GM12874 (cell line): Measurements from ENCODE around the gene TMEM131.
A peak's percentile ranks its signal among the peaks of the same experiment; 100 is the strongest.

ENCODE experiments used
- TF ChIP-seq, protein P1 (sequence below): IDR thresholded peaks from 2 replicates; pipeline ENCODE4 v1.5.1; 2011; ENCODE audit warnings: low read depth, mild to moderate bottlenecking, control low read depth, low read length, moderate library complexity; ENCODE audit not compliant: insufficient read depth

Gene TMEM131

DNA sequence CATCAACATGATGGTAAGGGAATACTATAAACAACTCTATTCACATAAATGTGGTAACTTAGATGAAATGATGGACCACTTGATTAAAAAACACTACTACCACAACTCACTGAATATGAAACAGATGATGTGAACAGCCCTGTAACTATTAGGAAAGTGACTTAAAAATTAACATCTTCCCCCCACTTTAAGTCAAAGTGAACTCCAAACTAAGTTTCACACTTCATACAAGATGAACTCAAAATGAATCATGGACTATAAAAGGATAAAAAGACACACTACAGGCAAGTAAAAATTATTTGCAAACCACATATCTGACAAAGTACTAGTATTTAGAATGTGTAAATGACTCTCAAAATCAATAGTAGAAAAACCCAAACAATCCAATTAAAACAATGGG lies 210.8 kb downstream of the TMEM131 start:
- TF ChIP-seq, protein P1, sequence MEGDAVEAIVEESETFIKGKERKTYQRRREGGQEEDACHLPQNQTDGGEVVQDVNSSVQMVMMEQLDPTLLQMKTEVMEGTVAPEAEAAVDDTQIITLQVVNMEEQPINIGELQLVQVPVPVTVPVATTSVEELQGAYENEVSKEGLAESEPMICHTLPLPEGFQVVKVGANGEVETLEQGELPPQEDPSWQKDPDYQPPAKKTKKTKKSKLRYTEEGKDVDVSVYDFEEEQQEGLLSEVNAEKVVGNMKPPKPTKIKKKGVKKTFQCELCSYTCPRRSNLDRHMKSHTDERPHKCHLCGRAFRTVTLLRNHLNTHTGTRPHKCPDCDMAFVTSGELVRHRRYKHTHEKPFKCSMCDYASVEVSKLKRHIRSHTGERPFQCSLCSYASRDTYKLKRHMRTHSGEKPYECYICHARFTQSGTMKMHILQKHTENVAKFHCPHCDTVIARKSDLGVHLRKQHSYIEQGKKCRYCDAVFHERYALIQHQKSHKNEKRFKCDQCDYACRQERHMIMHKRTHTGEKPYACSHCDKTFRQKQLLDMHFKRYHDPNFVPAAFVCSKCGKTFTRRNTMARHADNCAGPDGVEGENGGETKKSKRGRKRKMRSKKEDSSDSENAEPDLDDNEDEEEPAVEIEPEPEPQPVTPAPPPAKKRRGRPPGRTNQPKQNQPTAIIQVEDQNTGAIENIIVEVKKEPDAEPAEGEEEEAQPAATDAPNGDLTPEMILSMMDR = no peak

DNA sequence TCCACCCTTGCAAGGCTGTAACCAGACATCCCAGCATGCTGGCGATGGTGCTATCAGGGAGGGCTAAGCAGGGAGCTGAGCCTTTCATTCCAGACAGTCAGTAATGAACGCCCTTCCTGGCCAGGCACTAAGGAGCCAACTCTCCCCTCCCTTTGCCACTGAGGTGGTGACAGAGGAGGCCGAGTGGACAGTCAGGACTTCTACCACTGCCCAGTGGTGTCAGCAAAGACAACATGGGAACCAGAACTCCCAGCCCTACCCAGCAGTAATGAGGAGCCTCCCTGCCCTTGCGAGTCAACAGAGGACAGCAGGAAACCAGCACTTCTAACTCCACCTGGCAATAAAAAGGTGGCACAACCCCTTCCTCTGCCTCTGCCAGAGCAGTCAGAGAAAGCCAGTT lies 213.8 kb downstream of the TMEM131 start:
- TF ChIP-seq, protein P1 = no peak

DNA sequence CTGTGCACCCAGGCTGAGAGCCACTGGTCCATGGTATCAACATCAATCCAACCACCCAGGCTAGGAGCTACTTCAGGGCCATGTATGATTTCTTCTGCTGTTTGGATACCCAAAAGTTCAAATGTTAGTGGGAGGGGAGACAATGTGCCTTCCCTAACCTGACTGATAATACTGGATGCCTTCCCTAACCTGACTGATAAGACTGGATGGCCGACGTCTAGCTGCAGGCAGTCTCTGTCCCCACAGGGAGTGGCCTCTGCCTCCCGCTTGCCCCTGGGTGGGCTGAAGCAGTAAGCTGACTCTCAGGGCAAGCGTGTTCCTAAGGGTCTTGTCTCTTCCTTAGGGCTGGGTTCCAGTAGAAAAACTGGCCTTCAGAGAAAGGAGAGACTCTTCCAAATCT lies 216.6 kb downstream of the TMEM131 start:
- TF ChIP-seq, protein P1 = no peak

DNA sequence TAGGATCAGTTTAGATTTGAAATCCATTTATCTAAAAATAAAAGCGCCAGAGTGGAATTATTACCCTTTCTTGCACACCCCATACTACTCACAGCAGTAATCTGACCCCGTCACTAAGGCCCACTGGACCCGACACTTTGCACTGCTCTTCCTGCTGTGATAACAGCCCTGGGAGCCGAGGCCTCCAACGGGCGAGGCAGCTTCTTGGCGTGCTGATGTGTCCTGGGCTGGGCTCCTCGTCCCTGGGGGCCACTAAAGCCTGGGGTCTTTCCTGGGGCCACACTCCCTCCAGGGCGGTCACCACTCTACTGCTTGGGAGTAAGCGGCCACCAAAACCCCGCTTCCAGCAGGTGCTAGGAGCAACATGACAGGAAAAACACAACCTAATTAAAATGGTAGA lies 220.7 kb downstream of the TMEM131 start:
- TF ChIP-seq, protein P1 = no peak

DNA sequence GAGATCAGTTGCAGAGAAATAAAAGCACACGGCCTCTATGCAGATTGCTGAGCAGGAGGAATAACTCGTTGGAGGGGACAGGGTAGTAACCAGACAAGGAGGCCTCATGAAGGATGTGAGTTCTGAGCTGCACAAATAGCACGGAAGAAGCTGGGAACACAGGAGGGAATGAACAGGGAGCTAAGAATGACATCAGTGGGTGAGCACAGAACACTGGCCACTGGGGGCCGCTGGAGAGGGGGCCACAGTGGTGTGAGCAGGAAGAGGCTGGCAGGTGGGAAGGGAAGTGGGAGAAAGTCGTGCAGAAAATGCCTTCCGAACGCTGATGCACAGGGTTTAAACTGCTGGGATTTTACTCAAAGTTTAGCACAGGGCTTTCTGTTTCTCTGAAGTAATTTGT lies 221.3 kb downstream of the TMEM131 start:
- TF ChIP-seq, protein P1 = peak; percentile 56

DNA sequence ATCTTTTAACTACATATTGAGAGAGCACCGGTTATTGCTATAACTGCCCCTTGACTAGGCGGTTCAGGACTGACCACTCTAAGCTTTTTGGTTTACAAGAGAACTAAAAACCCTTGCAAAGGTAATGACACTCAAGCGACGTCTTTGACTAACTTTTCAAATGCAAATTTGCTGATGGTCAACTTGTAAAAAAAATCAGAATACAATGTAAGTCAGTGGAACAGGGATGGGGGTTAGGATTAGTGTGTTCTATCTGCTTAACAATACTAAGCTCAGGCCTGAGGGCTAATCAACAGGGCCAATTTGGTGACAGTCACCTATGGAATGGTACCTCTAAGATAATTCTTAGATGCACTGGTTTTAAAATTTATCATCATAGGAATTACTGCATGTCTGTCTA lies 225.3 kb downstream of the TMEM131 start:
- TF ChIP-seq, protein P1 = no peak

DNA sequence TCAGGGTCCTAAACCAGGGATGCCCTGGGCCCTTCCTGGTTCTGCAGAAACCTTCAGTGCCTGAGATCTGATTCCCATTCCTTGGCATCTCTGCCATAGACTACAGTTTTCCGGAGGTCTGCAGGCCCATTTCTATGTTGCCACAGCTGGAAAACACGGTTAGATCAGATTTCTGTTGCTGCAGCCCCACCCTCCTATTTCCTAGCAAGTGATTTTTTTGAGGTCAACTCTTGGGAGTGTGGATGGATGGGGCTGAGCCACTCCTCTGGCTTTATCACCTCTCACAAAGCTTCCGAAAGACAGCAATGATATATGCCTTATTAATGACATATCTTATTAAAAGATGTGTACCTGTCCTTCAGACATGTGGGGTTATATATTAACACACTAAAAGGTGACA lies 226.0 kb downstream of the TMEM131 start:
- TF ChIP-seq, protein P1 = no peak

DNA sequence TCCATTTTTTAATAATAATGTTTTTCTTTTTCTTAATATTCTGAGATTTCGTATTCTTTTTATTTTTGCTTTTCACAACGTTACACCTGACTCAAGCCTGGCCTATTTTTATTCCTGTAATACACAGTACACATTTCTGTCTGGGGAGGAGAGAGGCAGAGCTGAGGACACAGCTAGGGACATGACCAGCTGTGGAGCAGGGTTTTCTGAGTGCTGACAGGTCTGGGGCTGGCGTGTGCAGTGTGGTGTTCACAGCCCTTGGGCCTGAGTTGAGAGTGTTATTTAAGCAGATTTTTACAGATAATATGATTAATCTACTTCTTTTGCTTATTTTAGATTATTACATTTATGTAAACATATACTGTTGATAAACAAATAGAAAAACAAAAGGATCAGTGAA lies 226.4 kb downstream of the TMEM131 start:
- TF ChIP-seq, protein P1 = no peak
